HG02798 (cell line): ENCODE results near the gene MARCO.
A peak's percentile ranks its signal among the peaks of the same experiment; 100 is the strongest.

Experiments
- ATAC-seq: cut with Tn5 transposase; IDR thresholded peaks from one replicate; pipeline ENCODE4 v1.9.1; 2021; ENCODE audit warnings: mild to moderate bottlenecking; ENCODE audit not compliant: unreplicated experiment, poor library complexity

The MARCO gene

GRCh38 chr2:118971245-118972122 is 29.5 kb downstream of the MARCO start:
- ATAC-seq, result no peak

- no peak for ATAC-seq
Observed at GRCh38 chr2:118973542-118973951, 31.6 kb downstream of the MARCO start.

GRCh38 chr2:118974103-118974993 is 32.4 kb downstream of the MARCO start:
- no peak for ATAC-seq

GRCh38 chr2:118975133-118975532 is 33.1 kb downstream of the MARCO start:
- no peak for ATAC-seq

- no peak for ATAC-seq
Observed at GRCh38 chr2:118978064-118978463, 36.1 kb downstream of the MARCO start.

- no peak for ATAC-seq
Observed at GRCh38 chr2:118979152-118979861, 37.3 kb downstream of the MARCO start.

GRCh38 chr2:118980022-118980421 is 38.0 kb downstream of the MARCO start:
- no peak for ATAC-seq

GRCh38 chr2:118980573-118980972 is 38.6 kb downstream of the MARCO start:
- no peak for ATAC-seq

GRCh38 chr2:118981632-118982031 is 39.6 kb downstream of the MARCO start:
- ATAC-seq, result no peak

- no peak for ATAC-seq
Observed at GRCh38 chr2:118982039-118982438, 40.0 kb downstream of the MARCO start.

GRCh38 chr2:118983133-118983532 is 41.1 kb downstream of the MARCO start:
- ATAC-seq, result no peak

GRCh38 chr2:118983915-118984314 is 41.9 kb downstream of the MARCO start:
- ATAC-seq, result no peak

- peak; percentile 55 for ATAC-seq
Observed at GRCh38 chr2:118986738-118987137, 44.7 kb downstream of the MARCO start.

GRCh38 chr2:118987886-118988285 is 45.9 kb downstream of the MARCO start:
- peak; percentile 27 for ATAC-seq

GRCh38 chr2:118988706-118989105 is 46.7 kb downstream of the MARCO start:
- no peak for ATAC-seq

- ATAC-seq, result peak; percentile 65
Observed at GRCh38 chr2:118989481-118989880, 47.5 kb downstream of the MARCO start.

GRCh38 chr2:118990757-118991545 is 49.0 kb downstream of the MARCO start:
- ATAC-seq, result no peak

GRCh38 chr2:118991554-118991953 is 49.6 kb downstream of the MARCO start:
- no peak for ATAC-seq

GRCh38 chr2:118992740-118993391 is 50.9 kb downstream of the MARCO start:
- ATAC-seq, result no peak
